ENCODE data around the gene ZAR1L.

Gene ZAR1L

GRCh38 chr13:32257649-32258048, 57.5 kb downstream of the ZAR1L start:
- in situ Hi-C loops (cut with MboI; ENCODE audit: low sequenced_read_pairs): no loop called here

- in situ Hi-C loops (cut with MboI; ENCODE audit: low sequenced_read_pairs): no loop called here
Measured at GRCh38 chr13:32256243-32256642, 58.9 kb downstream of the ZAR1L start.

DNA sequence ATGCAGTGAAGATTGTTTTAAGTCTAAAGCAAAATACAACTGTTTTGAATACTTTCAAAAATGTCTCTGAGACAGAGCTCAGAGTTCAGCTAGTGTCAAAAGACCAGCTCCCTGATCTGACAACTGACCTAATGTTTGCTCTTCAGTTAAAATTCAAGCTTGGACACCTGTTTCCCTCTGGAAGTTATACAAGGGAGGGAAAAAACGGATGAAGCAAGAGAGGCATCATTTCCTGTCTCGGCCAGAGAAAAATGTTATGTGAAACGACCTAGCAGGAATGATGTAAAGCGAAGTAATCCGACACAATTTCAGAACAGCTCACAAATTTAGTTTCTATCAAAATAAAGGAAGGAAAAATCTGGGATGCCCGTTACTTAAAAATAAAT, 59.4 kb downstream of the ZAR1L start:
- in situ Hi-C loops (cut with MboI; ENCODE audit: low sequenced_read_pairs): no loop called here

GRCh38 chr13:32254916-32255723, 60.0 kb downstream of the ZAR1L start:
- in situ Hi-C loops (cut with MboI; ENCODE audit: low sequenced_read_pairs): no loop called here

GRCh38 chr13:32254416-32254815, 60.7 kb downstream of the ZAR1L start:
- in situ Hi-C loops (cut with MboI; ENCODE audit: low sequenced_read_pairs): no loop called here

DNA sequence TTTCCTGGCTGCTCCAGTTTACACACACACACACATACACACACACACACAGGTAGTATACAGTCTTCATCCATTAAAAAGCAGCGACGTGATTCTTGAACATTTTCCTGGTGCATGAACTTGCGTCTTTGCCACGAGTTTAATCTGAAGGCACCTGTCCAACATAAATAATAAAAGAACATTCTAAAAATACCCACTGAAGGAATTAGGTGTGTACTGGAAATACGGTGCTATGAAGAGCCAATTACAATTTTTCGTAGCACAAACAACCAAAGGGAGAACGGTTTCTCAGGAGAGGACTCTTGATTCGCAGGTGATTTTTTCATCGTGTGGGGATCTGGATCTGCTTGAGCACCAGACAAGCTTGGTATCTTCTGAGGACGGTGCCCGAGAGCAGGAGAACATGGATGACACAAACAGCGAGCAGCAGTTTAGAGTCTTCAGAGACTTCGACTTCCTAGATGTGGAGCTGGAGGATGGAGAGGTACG, 61.2 kb downstream of the ZAR1L start:
- in situ Hi-C loops (cut with MboI; ENCODE audit: low sequenced_read_pairs): no loop called here
